ENCODE results near the gene FAM151B. TPM values are rescaled to one million over a fixed set of nuclear protein-coding genes. Genes with fewer than 3 reads are reported as not detected.
A peak's percentile ranks its signal among the peaks of the same experiment; 100 is the strongest.

The FAM151B gene
- total and polyA plus RNA-seq, 2 of the 13 experiments (the other 11 are each of a cell fraction or from before 2014, with no cell fraction given): 0.61 to 1.0 TPM

DNA sequence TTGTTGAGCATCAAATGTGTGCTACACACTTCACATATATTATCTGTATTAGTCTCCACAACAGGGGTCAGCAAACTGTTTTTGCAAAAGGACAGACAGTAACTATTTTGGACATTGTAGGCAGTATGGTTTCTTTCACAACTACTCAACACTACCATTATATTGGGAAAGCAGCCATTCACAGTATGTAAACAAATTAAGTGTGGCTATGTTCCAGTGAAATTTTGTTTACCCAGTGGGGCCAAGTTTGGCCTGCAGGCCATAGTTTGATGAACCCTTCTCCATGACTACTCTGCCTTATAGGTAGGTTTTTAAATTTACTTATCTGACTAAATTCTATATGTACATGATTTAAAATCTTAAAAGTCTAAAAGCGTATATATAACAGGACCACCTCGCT lies 13.0 kb upstream of the FAM151B start (continued):
- TF ChIP-seq, protein P1, sequence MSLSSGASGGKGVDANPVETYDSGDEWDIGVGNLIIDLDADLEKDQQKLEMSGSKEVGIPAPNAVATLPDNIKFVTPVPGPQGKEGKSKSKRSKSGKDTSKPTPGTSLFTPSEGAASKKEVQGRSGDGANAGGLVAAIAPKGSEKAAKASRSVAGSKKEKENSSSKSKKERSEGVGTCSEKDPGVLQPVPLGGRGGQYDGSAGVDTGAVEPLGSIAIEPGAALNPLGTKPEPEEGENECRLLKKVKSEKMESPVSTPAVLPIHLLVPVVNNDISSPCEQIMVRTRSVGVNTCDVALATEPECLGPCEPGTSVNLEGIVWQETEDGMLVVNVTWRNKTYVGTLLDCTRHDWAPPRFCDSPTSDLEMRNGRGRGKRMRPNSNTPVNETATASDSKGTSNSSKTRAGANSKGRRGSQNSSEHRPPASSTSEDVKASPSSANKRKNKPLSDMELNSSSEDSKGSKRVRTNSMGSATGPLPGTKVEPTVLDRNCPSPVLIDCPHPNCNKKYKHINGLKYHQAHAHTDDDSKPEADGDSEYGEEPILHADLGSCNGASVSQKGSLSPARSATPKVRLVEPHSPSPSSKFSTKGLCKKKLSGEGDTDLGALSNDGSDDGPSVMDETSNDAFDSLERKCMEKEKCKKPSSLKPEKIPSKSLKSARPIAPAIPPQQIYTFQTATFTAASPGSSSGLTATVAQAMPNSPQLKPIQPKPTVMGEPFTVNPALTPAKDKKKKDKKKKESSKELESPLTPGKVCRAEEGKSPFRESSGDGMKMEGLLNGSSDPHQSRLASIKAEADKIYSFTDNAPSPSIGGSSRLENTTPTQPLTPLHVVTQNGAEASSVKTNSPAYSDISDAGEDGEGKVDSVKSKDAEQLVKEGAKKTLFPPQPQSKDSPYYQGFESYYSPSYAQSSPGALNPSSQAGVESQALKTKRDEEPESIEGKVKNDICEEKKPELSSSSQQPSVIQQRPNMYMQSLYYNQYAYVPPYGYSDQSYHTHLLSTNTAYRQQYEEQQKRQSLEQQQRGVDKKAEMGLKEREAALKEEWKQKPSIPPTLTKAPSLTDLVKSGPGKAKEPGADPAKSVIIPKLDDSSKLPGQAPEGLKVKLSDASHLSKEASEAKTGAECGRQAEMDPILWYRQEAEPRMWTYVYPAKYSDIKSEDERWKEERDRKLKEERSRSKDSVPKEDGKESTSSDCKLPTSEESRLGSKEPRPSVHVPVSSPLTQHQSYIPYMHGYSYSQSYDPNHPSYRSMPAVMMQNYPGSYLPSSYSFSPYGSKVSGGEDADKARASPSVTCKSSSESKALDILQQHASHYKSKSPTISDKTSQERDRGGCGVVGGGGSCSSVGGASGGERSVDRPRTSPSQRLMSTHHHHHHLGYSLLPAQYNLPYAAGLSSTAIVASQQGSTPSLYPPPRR (CRISPR knock-in tag; IDR thresholded peaks at IDR 0.05; ENCODE audit: borderline replicate concordance): peak; percentile 39; the same call in 1 of the 2 replicates
- TF ChIP-seq FOXP1 (IDR thresholded peaks at IDR 0.05): no peak
- TF ChIP-seq FOXP1 (CRISPR knock-in tag; IDR thresholded peaks at IDR 0.05): peak; percentile 69
- no peak for TF ChIP-seq FOXA1 (IDR thresholded peaks at IDR 0.05)
- peak; percentile 73; the same call in 1 of the 2 replicates for TF ChIP-seq FOXA1 (CRISPR knock-in tag; IDR thresholded peaks at IDR 0.05)

DNA sequence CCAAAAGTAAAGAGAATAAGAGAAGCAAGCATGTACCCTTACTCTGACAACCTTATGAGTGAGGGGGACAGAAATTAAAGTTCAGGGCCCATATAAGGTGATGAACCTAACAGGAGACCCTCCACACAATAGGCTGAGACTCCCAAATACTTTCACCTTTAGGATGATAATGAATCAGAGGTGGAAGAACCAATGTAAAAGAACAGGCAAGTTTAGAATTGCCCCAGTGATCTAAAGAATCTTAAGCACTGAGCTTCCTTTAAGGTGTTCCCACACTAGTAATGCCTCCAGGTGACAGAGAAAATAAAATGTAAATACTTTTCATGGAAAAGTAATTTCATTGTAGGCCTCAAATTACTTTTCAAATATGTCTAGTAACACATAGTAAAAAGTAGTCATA lies 8.2 kb upstream of the FAM151B start:
- intact Hi-C loops (cut with micrococcal nuclease; ENCODE audit: unreplicated experiment) (loop anchor here (2.0 to 5.0 kb wide), 3 partner anchors 72 to 193 kb away; partner anchors contain the start of genes DHFR, MSH3 and ZFYVE16), in situ Hi-C loops (cut with HindIII; ENCODE audit: extremely low pct_ligation_motif_present, low pct_unique_long_range_greater_than_20kb) (no loop called here)
- no peak overlapping the region for H3K9ac ChIP-seq (ENCODE audit: insufficient read depth, low read depth, low read length)
- CTCF ChIA-PET (ENCODE audit: low intra/inter-chr PET ratio, low total read pairs): no interaction called here
- ATAC-seq: no peak
- peaks cover 0 to 9% of the 10 kb centered on the region in 2 experiments; a peak in 4 of 5 replicates for H3K36me3 ChIP-seq (replicated peaks in 1 of 2; ENCODE audit: control insufficient read depth in 1 of 2, insufficient read depth in 2 of 2, low read length in 2 of 2)
- no peak for FAIRE-seq
- POLR2A ChIA-PET: no interaction called here
- no peak for DNase-seq (ENCODE audit: low spot score)
- H3K9me3 ChIP-seq (ENCODE audit: low read length): no peaks in the 10 kb centered on the region
- no peaks in the 10 kb centered on the region for H3K27me3 ChIP-seq (ENCODE audit: control insufficient read depth in 1 of 2, insufficient read depth in 2 of 2, low read length in 2 of 2)
- no peak overlapping the region for H2AFZ ChIP-seq (ENCODE audit: low read length)
- no peak overlapping the region for H3K4me2 ChIP-seq (ENCODE audit: low read depth, low read length)
- H3K27ac ChIP-seq (ENCODE audit: extremely low read length, insufficient read depth, low read length): no peak overlapping the region
- H4K20me1 ChIP-seq (ENCODE audit: insufficient read depth, low read length): no peaks in the 10 kb centered on the region
- H3K79me2 ChIP-seq (ENCODE audit: insufficient read depth, low read length): no peaks in the 10 kb centered on the region
- no peak overlapping the region for H3K4me3 ChIP-seq (replicated peaks in 1 of 3; ENCODE audit: insufficient read depth in 1 of 3, low read depth in 2 of 3, low read length in 3 of 3)
- no TSS peak for BruUV-seq (replicated peaks)
- peaks cover 8% of the 10 kb centered on the region for H3K4me1 ChIP-seq (ENCODE audit: insufficient read depth, low read length)
- TF ChIP-seq ATAD3A (CRISPR knock-in tag; IDR thresholded peaks at IDR 0.05) (no peak), RFX3 (CRISPR knock-in tag; IDR thresholded peaks at IDR 0.05) (no peak), ZBTB21 (CRISPR knock-in tag; IDR thresholded peaks at IDR 0.05) (no peak), ZNF136 (CRISPR knock-in tag; IDR thresholded peaks at IDR 0.05; ENCODE audit: low read depth) (no peak), ZNF350 (CRISPR knock-in tag; IDR thresholded peaks at IDR 0.05; ENCODE audit: borderline replicate concordance, low read depth) (no peak), ZNF878 (CRISPR knock-in tag; IDR thresholded peaks at IDR 0.05) (no peak), TRIM24 (CRISPR knock-in tag; IDR thresholded peaks at IDR 0.05) (no peak), ZMYM2 (CRISPR knock-in tag; IDR thresholded peaks at IDR 0.05) (no peak), TAF1 (CRISPR knock-in tag; IDR thresholded peaks at IDR 0.05) (no peak), ZNF3 (CRISPR knock-in tag; IDR thresholded peaks at IDR 0.05) (no peak), ZSCAN30 (CRISPR knock-in tag; IDR thresholded peaks at IDR 0.05) (no peak), FOXA3 (CRISPR knock-in tag; IDR thresholded peaks at IDR 0.05) (no peak)
- TF ChIP-seq, protein P2, sequence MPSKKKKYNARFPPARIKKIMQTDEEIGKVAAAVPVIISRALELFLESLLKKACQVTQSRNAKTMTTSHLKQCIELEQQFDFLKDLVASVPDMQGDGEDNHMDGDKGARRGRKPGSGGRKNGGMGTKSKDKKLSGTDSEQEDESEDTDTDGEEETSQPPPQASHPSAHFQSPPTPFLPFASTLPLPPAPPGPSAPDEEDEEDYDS (CRISPR knock-in tag; IDR thresholded peaks at IDR 0.05): no peak
- TF ChIP-seq, protein P3, sequence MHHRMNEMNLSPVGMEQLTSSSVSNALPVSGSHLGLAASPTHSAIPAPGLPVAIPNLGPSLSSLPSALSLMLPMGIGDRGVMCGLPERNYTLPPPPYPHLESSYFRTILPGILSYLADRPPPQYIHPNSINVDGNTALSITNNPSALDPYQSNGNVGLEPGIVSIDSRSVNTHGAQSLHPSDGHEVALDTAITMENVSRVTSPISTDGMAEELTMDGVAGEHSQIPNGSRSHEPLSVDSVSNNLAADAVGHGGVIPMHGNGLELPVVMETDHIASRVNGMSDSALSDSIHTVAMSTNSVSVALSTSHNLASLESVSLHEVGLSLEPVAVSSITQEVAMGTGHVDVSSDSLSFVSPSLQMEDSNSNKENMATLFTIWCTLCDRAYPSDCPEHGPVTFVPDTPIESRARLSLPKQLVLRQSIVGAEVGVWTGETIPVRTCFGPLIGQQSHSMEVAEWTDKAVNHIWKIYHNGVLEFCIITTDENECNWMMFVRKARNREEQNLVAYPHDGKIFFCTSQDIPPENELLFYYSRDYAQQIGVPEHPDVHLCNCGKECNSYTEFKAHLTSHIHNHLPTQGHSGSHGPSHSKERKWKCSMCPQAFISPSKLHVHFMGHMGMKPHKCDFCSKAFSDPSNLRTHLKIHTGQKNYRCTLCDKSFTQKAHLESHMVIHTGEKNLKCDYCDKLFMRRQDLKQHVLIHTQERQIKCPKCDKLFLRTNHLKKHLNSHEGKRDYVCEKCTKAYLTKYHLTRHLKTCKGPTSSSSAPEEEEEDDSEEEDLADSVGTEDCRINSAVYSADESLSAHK (CRISPR knock-in tag; IDR thresholded peaks at IDR 0.05; ENCODE audit: borderline replicate concordance): no peak

All from HepG2 (cell line).